ENCODE results near the gene BEGAIN. TPM values are rescaled to one million over a fixed set of nuclear protein-coding genes. Genes with fewer than 3 reads are reported as not detected.

Gene BEGAIN
- total RNA-seq, 1 experiment from 2014 or later = 0.54 TPM

DNA sequence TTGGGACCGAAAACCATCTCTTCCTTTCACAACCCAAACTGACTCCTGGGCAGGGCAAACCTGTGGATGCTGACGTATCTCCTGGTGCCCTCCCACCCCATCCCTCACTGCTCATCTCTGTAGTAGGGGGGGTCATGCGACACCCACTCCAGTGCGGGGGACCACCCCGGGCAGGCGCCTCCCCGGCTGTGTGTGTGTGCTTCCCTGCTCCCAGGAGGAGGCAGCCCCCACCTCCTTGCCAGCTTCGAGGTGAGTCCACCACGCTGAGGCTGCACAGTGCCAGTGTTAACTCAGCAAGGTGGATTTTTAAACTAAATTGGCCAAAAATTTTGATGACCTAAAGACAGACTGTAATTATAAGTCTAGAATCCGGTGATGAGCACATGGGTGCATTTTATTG, 46.2 kb upstream of the BEGAIN start:
- no peak overlapping the region for H3K27ac Mint-ChIP-seq (ENCODE audit: unreplicated experiment)
- DNase-seq = no peak
- BruUV-seq (replicated peaks) = no TSS peak

DNA sequence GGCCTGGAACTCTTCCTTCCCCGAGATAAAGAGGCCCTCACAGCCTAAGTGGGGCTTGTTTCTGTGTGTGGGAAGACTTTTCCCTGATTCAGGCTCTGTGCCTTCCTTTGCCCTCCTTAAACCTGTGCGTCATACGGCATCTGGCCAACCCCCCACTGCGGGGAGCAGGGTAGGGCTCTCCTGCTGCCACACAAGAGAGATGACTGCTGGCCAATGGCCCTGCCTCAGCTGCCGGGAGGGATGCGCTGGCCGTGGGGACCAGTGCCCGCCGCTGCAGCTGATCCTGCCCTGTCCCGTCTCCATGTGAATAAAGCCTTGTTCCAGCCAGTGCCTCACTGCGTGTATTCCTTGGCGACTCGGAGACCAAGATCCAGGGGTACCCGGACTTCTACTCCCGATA, 42.5 kb upstream of the BEGAIN start:
- no peaks in the 10 kb centered on the region for H3K4me1 ChIP-seq
- ChIA-PET CTCF (no interaction called here), POLR2A (no interaction called here)
- H3K27me3 Mint-ChIP-seq (ENCODE audit: insufficient read depth, unreplicated experiment) = peaks cover 20% of the 10 kb centered on the region
- no peaks in the 10 kb centered on the region for H3K9me3 Mint-ChIP-seq (ENCODE audit: unreplicated experiment)
- no peak overlapping the region for H3K4me3 ChIP-seq (ENCODE audit: low read depth, low read length)
- DNase-seq = no peak
- TF ChIP-seq, protein P1, sequence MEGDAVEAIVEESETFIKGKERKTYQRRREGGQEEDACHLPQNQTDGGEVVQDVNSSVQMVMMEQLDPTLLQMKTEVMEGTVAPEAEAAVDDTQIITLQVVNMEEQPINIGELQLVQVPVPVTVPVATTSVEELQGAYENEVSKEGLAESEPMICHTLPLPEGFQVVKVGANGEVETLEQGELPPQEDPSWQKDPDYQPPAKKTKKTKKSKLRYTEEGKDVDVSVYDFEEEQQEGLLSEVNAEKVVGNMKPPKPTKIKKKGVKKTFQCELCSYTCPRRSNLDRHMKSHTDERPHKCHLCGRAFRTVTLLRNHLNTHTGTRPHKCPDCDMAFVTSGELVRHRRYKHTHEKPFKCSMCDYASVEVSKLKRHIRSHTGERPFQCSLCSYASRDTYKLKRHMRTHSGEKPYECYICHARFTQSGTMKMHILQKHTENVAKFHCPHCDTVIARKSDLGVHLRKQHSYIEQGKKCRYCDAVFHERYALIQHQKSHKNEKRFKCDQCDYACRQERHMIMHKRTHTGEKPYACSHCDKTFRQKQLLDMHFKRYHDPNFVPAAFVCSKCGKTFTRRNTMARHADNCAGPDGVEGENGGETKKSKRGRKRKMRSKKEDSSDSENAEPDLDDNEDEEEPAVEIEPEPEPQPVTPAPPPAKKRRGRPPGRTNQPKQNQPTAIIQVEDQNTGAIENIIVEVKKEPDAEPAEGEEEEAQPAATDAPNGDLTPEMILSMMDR (IDR thresholded peaks at IDR 0.05; ENCODE audit: insufficient read depth in 1 of 2, low read depth in 1 of 2, low read length in 1 of 2, severe bottlenecking in 1 of 2, unreplicated experiment in 1 of 2) = no peak
- H3K27ac Mint-ChIP-seq (ENCODE audit: unreplicated experiment) = no peak overlapping the region
- intact Hi-C loops (cut with micrococcal nuclease; ENCODE audit: unreplicated experiment) = no loop called here
- H3K4me3 Mint-ChIP-seq (ENCODE audit: unreplicated experiment) = no peak overlapping the region
- H3K27me3 ChIP-seq (replicated peaks; ENCODE audit: control insufficient read depth, insufficient read depth, low read length) = peaks cover 1% of the 10 kb centered on the region; the same call in 1 of the 2 replicates
- no peaks in the 10 kb centered on the region for H3K4me1 Mint-ChIP-seq (ENCODE audit: low read depth, unreplicated experiment)
- H3K9me3 ChIP-seq = no peaks in the 10 kb centered on the region
- no peaks in the 10 kb centered on the region for H3K36me3 ChIP-seq (ENCODE audit: control insufficient read depth, insufficient read depth, low read length)
- H3K36me3 Mint-ChIP-seq (ENCODE audit: insufficient read depth, unreplicated experiment) = no peaks in the 10 kb centered on the region
- no TSS peak for BruUV-seq (replicated peaks)

More for the DNA sequence above, 46.2 kb upstream of the BEGAIN start:
- CTCF ChIA-PET = interaction anchor here (1.0 kb wide), 1 partner anchor 12 kb away, joined by 3 read pairs; no protein-coding TSS in a partner anchor
- Mint-ChIP-seq H3K27me3 (ENCODE audit: insufficient read depth, unreplicated experiment) (peaks cover 15% of the 10 kb centered on the region), H3K9me3 (ENCODE audit: unreplicated experiment) (no peaks in the 10 kb centered on the region), H3K36me3 (ENCODE audit: insufficient read depth, unreplicated experiment) (no peaks in the 10 kb centered on the region), H3K4me3 (ENCODE audit: unreplicated experiment) (no peak overlapping the region), H3K4me1 (ENCODE audit: low read depth, unreplicated experiment) (no peaks in the 10 kb centered on the region)
- Histone ChIP-seq H3K27me3 (replicated peaks; ENCODE audit: control insufficient read depth, insufficient read depth, low read length) (no peaks in the 10 kb centered on the region), H3K4me3 (ENCODE audit: low read depth, low read length) (no peak overlapping the region), H3K36me3 (ENCODE audit: control insufficient read depth, insufficient read depth, low read length) (no peaks in the 10 kb centered on the region), H3K4me1 (no peaks in the 10 kb centered on the region), H3K9me3 (no peaks in the 10 kb centered on the region)
- TF ChIP-seq, protein P1 (IDR thresholded peaks at IDR 0.05; ENCODE audit: insufficient read depth in 1 of 2, low read depth in 1 of 2, low read length in 1 of 2, severe bottlenecking in 1 of 2, unreplicated experiment in 1 of 2) = no peak
- POLR2A ChIA-PET = no interaction called here
- intact Hi-C loops (cut with micrococcal nuclease; ENCODE audit: unreplicated experiment) = no loop called here

DNA sequence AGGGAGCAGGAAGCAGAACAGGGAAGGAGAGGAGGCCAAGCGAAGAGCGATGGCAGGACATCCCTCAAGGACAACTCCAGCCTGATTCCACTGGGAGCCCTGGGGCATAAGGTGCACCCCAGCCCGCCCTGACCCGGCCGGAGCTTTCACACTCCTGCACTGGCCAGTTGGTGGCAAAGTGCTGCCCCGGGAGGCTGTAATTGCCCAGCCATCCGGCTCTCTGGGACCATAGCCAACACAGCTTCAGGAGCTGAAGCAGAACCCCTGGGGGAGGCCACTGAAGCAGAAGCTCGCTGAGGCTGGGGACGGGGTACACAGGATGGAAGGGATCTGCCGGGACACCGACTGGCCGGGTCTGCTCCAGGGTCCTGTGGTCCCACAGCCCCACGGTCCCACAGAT, 41.9 kb upstream of the BEGAIN start:
- H3K4me3 ChIP-seq (ENCODE audit: low read depth, low read length) = no peak overlapping the region
- Mint-ChIP-seq H3K4me1 (ENCODE audit: low read depth, unreplicated experiment) (no peaks in the 10 kb centered on the region), H3K27me3 (ENCODE audit: insufficient read depth, unreplicated experiment) (peaks cover 21% of the 10 kb centered on the region), H3K27ac (ENCODE audit: unreplicated experiment) (no peak overlapping the region), H3K36me3 (ENCODE audit: insufficient read depth, unreplicated experiment) (no peaks in the 10 kb centered on the region), H3K4me3 (ENCODE audit: unreplicated experiment) (no peak overlapping the region), H3K9me3 (ENCODE audit: unreplicated experiment) (no peaks in the 10 kb centered on the region)
- CTCF ChIA-PET = no interaction called here
- POLR2A ChIA-PET = no interaction called here
- no peaks in the 10 kb centered on the region for H3K4me1 ChIP-seq
- peaks cover 1% of the 10 kb centered on the region; the same call in 1 of the 2 replicates for H3K27me3 ChIP-seq (replicated peaks; ENCODE audit: control insufficient read depth, insufficient read depth, low read length)
- TF ChIP-seq, protein P1 (IDR thresholded peaks at IDR 0.05; ENCODE audit: insufficient read depth in 1 of 2, low read depth in 1 of 2, low read length in 1 of 2, severe bottlenecking in 1 of 2, unreplicated experiment in 1 of 2) = no peak
- intact Hi-C loops (cut with micrococcal nuclease; ENCODE audit: unreplicated experiment) = no loop called here
- no peaks in the 10 kb centered on the region for H3K36me3 ChIP-seq (ENCODE audit: control insufficient read depth, insufficient read depth, low read length)
- no peaks in the 10 kb centered on the region for H3K9me3 ChIP-seq
- no peak for DNase-seq
- BruUV-seq (replicated peaks) = no TSS peak
